Measurements from ENCODE around the gene BLOC1S3. TPM values are rescaled to one million over a fixed set of nuclear protein-coding genes. Genes with fewer than 3 reads are reported as not detected.

Gene BLOC1S3
- polyA plus RNA-seq, 10 donors: 5.9 to 9.0 (median 7.7) TPM

GRCh38 chr19:45179072-45179891 lies 698 bp downstream of the BLOC1S3 start:
- DNase-seq: peak in 1 of 3 donors; percentile 64

GRCh38 chr19:45179892-45180370 lies 1.3 kb downstream of the BLOC1S3 start:
- DNase-seq: no peak

GRCh38 chr19:45180936-45181335 lies 2.4 kb downstream of the BLOC1S3 start:
- DNase-seq: no peak

GRCh38 chr19:45182758-45183157 lies 4.2 kb downstream of the BLOC1S3 start:
- DNase-seq: no peak

- no peak for DNase-seq
Measured at GRCh38 chr19:45184115-45184514, 5.5 kb downstream of the BLOC1S3 start.

- no peak for DNase-seq
Measured at GRCh38 chr19:45186509-45187334, 8.1 kb downstream of the BLOC1S3 start.

GRCh38 chr19:45187421-45188100 lies 9.0 kb downstream of the BLOC1S3 start:
- no peak for DNase-seq

GRCh38 chr19:45189971-45190370 lies 11.4 kb downstream of the BLOC1S3 start:
- no peak for DNase-seq

GRCh38 chr19:45191375-45191774 lies 12.8 kb downstream of the BLOC1S3 start:
- DNase-seq: no peak

- no peak for DNase-seq
Measured at GRCh38 chr19:45195764-45196163, 17.2 kb downstream of the BLOC1S3 start.

GRCh38 chr19:45200568-45200967 lies 22.0 kb downstream of the BLOC1S3 start:
- peak in 1 of 3 donors; percentile 59 for DNase-seq

GRCh38 chr19:45202637-45203036 lies 24.1 kb downstream of the BLOC1S3 start:
- no peak for DNase-seq

- no peak for DNase-seq
Measured at GRCh38 chr19:45205810-45206209, 27.2 kb downstream of the BLOC1S3 start.

GRCh38 chr19:45206328-45206727 lies 27.7 kb downstream of the BLOC1S3 start:
- DNase-seq: no peak

GRCh38 chr19:45211751-45212381 lies 33.3 kb downstream of the BLOC1S3 start:
- peak in 1 of 3 donors; percentile 20 for DNase-seq

GRCh38 chr19:45213031-45213430 lies 34.4 kb downstream of the BLOC1S3 start:
- no peak for DNase-seq

- peak in 1 of 3 donors; percentile 16 for DNase-seq
Measured at GRCh38 chr19:45215391-45216191, 37.0 kb downstream of the BLOC1S3 start.

GRCh38 chr19:45216667-45217066 lies 38.1 kb downstream of the BLOC1S3 start:
- DNase-seq: peak in 1 of 3 donors; percentile 33

GRCh38 chr19:45217193-45217956 lies 38.8 kb downstream of the BLOC1S3 start:
- peak in 1 of 3 donors; percentile 29 for DNase-seq

- DNase-seq: no peak
Measured at GRCh38 chr19:45217957-45218334, 39.4 kb downstream of the BLOC1S3 start.
